GM18517 (cell line): ENCODE results near the gene LDHB.
"Not testable (repeated sequence)": the region's sequence is repeated elsewhere in the genome, so short reads cannot be mapped to it uniquely, and the experiment has no call there.

Experiments
- ATAC-seq: cut with Tn5 transposase; IDR thresholded peaks from one replicate; pipeline ENCODE4 v1.9.1; 2021; ENCODE audit warnings: mild to moderate bottlenecking, moderate library complexity; ENCODE audit not compliant: unreplicated experiment

LDHB gene

DNA sequence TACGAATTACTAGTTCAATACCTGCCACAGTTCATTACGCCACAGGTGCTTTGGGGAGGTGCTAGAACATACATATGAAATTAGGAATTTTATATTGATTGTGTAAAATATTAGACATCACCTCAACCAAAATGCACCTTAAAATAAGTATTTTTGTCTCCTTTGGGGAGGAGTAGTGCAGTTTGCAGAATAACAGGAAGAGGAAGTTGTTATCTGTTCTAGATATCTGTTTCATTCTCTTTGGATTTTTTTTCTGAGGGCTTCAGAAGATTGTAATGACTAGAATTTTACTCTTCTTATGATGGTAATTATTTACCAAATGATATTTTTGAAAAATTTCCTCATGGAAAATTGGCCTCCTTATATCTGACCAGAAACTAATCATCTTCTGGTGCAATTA, 43.1 kb downstream of the LDHB start:
- ATAC-seq, result no peak

DNA sequence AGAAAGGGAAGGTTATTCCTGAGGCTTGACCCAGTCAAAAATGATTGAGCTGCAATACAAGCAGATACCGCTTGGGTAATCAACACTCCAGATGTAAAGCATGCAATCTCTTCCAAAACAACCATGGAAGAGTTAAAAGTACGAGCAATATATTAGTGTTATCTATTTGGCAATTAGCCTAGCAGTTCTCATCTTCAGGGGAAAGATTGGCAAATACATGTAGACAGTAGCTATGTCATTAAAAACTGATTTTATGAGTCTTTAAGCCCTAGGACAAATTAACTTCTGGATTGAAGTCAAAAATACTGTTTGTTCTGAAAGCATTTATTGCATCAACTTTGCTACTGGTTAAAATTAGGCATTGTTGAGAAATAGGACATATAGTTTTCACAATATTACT, 43.7 kb downstream of the LDHB start:
- no peak for ATAC-seq

DNA sequence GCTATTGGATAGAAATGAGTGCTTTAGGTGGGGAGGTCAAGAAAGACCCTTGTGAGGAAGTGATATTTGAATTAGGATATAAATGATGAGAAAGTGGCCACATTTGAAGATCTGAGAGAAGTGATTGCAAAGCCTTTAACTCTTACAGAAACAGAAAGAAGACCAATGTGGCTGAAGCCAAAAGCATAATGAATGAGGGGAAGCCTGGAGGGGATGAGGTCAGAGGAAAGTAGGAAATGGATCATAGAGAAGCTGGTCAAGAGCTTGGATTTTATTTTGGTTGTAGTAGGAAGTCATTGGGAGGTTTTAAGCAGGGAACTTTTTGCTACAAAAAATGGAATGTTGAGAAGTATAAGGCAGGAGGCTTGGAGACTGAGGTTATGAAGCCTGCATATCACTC, 49.4 kb downstream of the LDHB start:
- ATAC-seq, result no peak

DNA sequence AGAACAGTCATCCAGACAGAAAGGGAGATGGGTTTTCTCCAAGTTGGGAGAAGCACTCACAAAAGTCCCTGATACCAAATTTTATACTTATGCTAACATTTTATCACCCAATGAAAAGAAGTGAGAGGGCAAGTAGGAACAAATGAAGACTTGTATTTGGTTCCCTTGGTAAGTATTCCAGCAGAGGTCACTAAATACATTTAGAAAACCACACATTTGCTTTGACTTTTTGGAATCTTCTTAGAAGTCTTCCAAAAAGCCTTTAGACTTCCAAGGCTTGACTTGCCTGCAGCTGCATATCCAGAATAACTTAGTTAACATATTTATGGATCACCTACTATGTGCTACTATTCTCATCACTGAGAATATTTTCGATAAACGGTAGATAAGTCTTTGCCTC, 49.9 kb downstream of the LDHB start:
- ATAC-seq, result no peak

DNA sequence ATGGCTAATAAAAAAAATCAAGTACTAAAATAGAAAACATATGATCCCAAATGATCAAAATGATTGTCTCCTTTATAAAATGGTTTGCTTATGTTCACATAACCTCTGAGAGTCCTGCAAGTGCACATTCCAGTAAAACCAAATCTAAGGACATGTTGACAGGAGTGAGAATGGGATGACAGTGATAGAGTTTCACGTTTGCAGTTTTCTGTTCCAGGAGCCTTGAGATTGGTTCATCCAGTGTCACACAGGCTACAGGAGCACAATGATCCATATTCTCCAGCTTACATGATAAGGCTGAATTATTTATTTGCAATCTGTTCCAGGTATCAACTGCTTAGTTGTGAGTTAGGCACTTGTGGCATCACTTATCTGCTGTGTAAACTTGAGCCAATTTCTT, 51.5 kb downstream of the LDHB start:
- no peak for ATAC-seq

DNA sequence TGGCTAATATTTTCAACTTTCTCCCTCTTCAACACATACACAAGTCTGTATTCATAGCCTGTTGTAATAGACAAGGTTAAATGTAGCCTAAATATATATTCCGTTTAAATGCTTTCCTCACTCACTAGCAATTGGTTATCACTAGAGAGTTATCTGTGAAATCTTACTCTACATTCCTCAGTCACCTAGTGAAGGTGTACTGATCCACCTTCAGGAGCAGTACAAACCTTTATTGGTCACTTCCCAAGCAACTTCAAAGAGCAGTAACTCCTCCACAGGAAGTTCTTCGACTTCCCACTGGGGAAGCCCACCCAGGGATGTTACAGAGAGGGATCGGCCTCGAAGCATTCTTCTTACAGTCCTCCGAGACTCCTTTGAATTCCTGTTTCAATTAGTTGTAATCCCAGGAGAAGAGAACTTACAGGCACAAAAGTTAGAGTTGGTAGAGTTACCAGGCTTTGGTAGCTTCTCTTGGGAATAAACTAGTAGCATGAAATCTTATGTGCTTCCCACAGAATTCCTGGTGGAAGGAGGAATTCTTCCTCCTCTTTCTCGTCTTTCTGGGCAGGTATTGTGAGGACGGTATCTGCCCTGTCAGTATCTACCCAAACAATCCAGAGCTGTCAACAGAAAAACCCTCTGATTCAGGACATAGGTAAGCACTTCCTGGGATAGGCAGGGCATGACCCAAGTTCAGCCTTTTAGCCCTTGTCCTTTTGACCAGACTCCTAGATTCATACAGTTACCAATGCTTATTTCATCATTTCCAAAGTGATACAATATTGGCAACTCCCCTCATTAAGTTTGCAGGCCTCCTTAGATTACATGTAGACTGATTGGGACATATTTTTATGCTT, 53.2 kb downstream of the LDHB start, which contains the start of gene GYS2:
Gene GYS2, minus strand, starts transcription at position 603 of the 857 bp plus-strand sequence. Its CDS starts 255 bp downstream, at position 348.
- ATAC-seq, result no peak

DNA sequence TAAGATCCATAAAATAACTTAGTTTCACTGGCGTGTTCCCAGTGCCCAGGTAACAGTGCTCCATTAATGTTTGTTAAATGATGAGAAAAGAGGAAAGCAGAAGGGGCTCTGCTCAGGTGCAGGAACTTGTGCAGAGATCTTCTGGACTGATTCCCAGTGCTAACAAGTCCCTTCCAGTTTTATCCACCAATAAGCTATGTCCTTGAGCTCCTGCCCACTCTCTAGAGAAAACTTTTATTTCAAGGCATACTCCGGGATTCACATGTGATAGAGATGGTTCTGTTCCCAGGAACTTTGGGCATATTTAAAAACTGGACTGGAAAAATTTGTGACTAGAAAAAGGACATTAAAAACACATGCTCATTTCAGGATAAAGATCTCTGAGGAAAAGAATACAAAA, 54.9 kb downstream of the LDHB start:
- ATAC-seq, result no peak

DNA sequence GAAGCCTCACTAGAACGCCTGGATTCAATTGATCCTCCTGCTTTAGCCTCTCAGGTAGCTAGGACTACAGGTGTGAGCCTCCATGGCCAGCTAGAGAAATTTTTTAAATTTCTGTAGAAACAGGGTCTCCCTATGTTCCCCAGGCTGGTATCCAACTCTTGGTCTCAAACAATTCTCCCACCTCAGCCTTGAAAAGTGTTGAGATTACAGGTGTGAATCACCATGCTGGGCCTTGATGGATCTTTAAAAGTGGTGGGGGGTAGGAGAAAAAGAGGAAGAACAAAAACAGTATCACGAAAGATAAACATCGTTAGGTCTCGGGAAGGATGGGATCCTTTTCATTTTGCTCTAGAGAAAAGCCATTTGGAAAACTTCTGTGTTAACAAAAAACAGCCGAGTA, 57.4 kb downstream of the LDHB start:
- no peak for ATAC-seq

DNA sequence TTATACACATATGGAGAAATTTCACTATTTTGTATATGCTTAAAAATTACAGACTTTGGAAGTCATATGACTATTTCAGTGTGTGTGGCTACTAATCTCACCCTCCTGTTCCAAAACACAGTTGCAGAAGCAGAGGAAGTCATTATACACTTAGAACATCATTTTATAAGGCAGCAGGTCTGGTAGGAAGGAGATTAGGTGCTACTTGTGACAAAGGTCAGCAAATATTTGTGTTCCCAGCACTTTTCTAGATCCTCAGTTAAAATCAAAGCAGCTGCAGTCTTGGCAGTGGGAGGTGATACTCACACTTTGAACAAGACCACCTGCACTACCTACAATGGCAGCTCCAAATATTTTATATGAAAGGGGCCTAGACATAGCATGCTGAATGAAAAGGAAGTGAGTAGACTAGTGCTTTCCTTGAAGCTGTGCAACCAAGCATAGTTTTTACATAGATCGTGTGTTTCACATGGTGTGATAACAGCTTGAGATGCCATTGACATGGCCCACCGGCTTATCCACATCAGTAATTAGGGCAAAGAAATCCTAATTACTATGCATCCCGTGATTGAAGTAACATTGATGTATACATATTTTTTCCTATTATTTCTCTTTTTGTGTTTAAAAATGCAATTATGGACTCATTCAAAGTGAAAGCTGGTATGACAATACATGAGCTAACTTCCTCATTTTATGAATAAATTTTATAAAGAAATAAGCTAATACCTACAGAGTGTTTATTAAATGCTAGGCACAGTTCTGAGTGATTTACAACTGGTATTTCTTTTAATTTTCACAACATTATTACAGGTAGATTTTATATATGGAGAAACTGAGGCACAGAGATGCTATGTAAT, 58.3 kb downstream of the LDHB start:
- ATAC-seq, result no peak

DNA sequence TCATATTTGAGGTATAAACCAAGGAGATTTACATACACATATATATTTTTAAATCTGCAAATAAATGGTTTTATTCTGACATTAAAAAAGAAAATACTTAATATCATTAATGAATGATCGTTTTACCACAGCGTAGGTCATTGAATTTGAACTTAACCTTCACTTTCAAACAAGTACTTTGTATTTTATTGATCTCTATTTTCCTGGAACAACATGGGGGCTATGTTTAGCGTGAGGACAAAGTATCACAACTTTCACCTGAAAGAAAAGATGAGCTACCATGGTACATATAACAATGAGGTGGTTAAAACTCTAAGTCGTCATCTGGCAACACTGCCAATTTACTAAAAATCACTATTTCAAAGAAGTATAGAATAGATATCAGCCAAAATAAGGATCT, 59.0 kb downstream of the LDHB start:
- ATAC-seq, result no peak

DNA sequence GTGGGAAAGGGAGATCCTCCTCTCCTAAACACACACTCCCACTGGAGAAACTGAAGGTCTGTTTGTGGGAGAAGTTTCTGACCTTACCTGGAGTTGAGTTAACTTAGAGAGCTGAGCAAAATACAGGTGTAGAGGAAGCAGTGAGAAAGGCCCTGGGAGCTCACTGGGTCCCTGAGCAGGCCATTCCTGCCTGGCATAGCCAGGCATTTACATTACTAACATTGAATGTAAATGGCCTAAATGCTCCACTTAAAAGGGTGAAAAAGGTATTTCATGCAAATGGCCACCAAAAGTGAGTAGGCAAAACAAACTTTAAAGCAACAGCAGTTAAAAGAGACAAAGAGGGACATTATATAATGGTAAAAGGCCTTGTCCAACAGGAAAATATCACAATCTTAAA, 62.3 kb downstream of the LDHB start:
- ATAC-seq, result not testable (repeated sequence)

DNA sequence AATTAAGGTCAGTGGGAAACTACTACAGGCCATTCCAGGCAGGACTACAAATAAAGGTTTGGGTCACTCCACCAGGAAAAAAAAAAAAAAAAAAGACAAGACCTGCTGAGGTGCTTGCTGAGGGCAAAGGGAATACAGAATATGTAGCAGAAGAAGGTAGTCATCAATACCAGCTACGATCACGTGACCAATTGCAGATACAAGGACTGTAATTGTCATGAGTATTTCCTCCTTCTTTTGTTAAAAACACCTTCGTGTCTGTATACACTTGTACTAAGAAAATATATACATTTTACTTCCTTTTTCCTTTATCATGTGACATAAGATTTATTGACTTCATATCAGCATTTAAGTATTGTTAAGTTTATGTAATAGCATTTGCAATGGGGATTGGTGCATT, 72.2 kb downstream of the LDHB start:
- ATAC-seq, result no peak
